ENCODE data around the gene THUMPD3. TPM values are rescaled to one million over a fixed set of nuclear protein-coding genes. Genes with fewer than 3 reads are reported as not detected.
A peak's percentile ranks its signal among the peaks of the same experiment; 100 is the strongest.

THUMPD3 gene
- total RNA-seq, 4 donors from 2014 or later: 13.3 to 48.9 (median 25.0) TPM

DNA sequence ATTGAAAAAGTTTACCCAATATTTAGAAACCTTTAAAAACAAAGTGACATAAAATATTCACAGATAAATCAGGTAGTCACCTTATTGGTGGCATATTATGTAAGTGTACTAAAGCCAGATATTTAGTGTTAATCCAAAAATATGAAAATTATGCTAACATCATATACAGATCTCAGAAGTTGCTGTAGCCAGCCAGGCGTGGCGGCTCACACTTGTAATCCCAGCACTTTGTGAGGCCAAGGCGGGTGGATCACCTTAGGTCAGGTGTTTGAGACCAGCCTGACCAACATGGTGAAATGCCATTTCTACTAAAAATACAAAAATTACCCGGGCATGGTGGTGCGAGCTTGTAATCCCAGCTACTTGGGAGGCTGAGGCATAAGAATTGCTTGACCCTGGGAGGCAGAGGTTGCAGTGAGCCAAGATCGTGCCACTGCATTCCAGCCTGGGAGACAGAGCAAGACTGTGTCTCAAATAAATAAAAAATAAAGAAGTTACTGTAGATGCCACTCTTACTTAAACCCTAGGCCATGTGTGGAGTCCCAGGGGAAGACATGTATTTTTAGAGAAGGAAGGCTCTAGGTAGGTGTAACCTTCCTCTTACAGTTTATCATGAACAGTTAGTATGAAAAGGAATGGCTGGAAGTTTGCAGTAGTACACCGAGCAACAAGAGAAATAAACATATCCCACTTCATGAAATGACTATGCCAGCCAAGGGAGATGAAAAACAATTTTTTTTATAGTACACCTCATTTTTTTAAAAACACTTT, 44.2 kb downstream of the THUMPD3 start:
- DNase-seq: no peak
- no peak for TF ChIP-seq POLR2A (IDR thresholded peaks at IDR 0.05)
- TF ChIP-seq, protein P1, sequence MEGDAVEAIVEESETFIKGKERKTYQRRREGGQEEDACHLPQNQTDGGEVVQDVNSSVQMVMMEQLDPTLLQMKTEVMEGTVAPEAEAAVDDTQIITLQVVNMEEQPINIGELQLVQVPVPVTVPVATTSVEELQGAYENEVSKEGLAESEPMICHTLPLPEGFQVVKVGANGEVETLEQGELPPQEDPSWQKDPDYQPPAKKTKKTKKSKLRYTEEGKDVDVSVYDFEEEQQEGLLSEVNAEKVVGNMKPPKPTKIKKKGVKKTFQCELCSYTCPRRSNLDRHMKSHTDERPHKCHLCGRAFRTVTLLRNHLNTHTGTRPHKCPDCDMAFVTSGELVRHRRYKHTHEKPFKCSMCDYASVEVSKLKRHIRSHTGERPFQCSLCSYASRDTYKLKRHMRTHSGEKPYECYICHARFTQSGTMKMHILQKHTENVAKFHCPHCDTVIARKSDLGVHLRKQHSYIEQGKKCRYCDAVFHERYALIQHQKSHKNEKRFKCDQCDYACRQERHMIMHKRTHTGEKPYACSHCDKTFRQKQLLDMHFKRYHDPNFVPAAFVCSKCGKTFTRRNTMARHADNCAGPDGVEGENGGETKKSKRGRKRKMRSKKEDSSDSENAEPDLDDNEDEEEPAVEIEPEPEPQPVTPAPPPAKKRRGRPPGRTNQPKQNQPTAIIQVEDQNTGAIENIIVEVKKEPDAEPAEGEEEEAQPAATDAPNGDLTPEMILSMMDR (IDR thresholded peaks at IDR 0.05): no peak
- Histone ChIP-seq H3K36me3 (no peaks in the 10 kb centered on the region), H3K9me3 (no peaks in the 10 kb centered on the region), H3K27me3 (no peaks in the 10 kb centered on the region), H3K4me3 (no peak overlapping the region), H3K27ac (peak overlapping the region in 1 of 2 donors; percentile 2), H3K4me1 (peaks cover 20 to 36% of the 10 kb centered on the region in 2 donors)
- intact Hi-C loops (cut with DNase I; ENCODE audit: low total_unique reads): no loop called here

DNA sequence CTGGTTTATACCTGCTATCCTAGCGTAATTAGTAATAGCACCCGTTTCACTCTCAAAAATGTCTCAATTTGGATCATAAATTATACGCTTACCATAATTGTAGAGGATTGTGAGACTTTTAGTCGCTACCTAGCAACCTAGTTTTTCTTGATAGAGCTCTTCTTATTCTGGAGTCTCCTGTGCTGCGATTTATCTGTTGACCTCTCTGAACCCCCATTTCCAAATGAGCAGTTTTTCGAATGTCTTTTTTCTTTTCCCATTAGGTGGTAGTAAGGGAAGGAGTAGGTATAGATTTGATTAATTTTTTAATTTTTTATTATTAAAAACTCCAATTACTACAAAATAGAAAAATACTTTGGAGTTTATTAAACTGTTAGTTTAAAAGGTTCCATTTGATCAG, 45.2 kb downstream of the THUMPD3 start:
- peaks cover 12 to 36% of the 10 kb centered on the region in 2 donors for H3K4me1 ChIP-seq
- no peak overlapping the region for H3K4me3 ChIP-seq
- intact Hi-C loops (cut with DNase I; ENCODE audit: low total_unique reads): no loop called here
- no peak overlapping the region for H3K27ac ChIP-seq
- TF ChIP-seq POLR2A (IDR thresholded peaks at IDR 0.05): no peak
- TF ChIP-seq, protein P1 (IDR thresholded peaks at IDR 0.05): no peak
- H3K36me3 ChIP-seq: no peaks in the 10 kb centered on the region
- DNase-seq: no peak
- H3K27me3 ChIP-seq: no peaks in the 10 kb centered on the region
- H3K9me3 ChIP-seq: no peaks in the 10 kb centered on the region

DNA sequence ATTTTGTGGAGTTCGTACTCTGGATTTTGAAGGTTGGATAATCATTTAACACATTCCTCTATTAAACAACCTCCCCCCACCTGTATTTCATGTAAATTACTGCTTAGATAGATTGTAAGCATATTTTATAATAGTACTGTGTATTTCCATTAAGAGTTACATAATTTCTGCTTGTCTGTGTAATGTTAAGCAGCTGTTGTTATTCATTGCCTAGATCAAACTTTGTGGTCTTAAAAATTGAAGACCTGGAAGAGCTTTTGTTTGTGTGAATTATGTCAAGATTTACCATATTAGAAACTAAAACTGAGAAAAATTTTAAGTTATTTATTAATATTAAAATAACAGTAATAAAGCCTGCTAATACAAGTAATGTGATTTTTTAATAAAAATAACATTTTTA, 45.7 kb downstream of the THUMPD3 start:
- Histone ChIP-seq H3K9me3 (no peaks in the 10 kb centered on the region), H3K4me1 (peaks cover 10 to 36% of the 10 kb centered on the region in 2 donors), H3K27ac (peak overlapping the region in 1 of 2 donors; percentile 55), H3K36me3 (no peaks in the 10 kb centered on the region), H3K27me3 (no peaks in the 10 kb centered on the region), H3K4me3 (no peak overlapping the region)
- intact Hi-C loops (cut with DNase I; ENCODE audit: low total_unique reads): no loop called here
- TF ChIP-seq POLR2A (IDR thresholded peaks at IDR 0.05): no peak
- no peak for DNase-seq

DNA sequence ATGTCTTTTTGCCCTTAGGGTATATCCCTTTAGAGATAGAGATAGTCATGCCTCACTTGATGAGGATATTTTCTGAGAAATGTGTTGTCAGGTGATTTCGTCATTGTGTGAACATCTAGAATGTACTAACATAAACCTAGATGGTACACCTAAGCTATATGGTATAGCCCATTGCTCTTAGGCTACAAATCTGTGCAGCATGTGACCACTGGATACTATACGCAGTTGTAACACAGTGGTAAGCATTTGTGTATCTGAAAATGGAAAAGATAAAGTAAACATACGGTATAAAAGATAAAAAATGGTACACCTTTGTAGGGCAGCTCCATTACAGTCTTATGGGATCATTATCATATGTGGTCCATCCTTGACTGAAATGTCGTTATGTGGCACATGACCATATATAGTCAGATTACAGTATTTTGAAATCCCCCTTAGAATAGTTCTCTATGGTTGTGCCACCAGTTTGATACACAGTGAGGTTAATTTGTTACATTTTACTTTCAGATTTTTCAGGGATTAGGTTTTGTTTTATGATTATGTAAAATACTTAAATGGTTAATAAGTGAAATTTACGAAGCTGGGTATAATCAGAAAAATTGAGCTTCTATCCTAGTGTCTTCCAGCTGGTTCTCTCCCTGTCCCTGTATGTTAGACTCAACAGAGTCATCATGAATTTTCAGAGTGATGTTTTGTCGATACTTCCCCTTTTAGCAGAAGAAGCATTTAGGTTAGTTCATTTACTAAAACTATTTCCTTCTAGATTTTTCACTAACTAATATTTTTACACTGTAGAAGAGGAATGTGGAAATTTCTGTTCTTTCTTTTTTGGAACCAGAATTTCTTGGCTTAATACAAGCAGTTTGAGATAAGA, 47.4 kb downstream of the THUMPD3 start:
- Histone ChIP-seq H3K27me3 (no peaks in the 10 kb centered on the region), H3K27ac (peak overlapping the region; percentile 10 to 55), H3K4me3 (no peak overlapping the region), H3K36me3 (no peaks in the 10 kb centered on the region), H3K9me3 (no peaks in the 10 kb centered on the region), H3K4me1 (peaks cover 4 to 26% of the 10 kb centered on the region in 2 donors)
- intact Hi-C loops (cut with DNase I; ENCODE audit: low total_unique reads): no loop called here
- no peak for DNase-seq
- TF ChIP-seq, protein P1 (IDR thresholded peaks at IDR 0.05): no peak
- no peak for TF ChIP-seq POLR2A (IDR thresholded peaks at IDR 0.05)

DNA sequence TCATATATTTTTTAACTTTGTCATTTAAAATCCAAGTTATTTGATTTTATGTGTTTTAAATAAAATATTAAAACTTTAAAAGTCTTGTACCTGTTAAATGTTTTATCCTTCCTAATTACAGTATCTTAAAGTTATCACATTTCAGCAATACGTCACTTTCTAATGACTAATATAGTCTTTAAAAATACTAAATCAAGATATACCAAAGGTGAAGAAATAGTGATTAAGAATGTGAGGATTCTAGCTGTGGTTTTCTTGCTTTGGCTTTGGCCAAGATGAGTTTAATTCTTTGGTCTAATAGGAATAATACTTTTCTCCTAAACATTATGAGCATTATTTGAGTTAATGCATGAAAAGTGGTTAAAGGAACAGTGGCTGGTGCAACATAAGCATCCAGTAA, 48.4 kb downstream of the THUMPD3 start:
- H3K9me3 ChIP-seq: no peaks in the 10 kb centered on the region
- no peak overlapping the region for H3K4me3 ChIP-seq
- intact Hi-C loops (cut with DNase I; ENCODE audit: low total_unique reads): no loop called here
- H3K27ac ChIP-seq: peak overlapping the region in 1 of 2 donors; percentile 42
- H3K4me1 ChIP-seq: peaks cover 4 to 22% of the 10 kb centered on the region in 2 donors
- DNase-seq: no peak
- no peaks in the 10 kb centered on the region for H3K36me3 ChIP-seq
- TF ChIP-seq, protein P1 (IDR thresholded peaks at IDR 0.05): no peak
- no peak for TF ChIP-seq POLR2A (IDR thresholded peaks at IDR 0.05)
- no peaks in the 10 kb centered on the region for H3K27me3 ChIP-seq
